Mucosa of stomach (tissue), 1 donor: ENCODE results near the gene GRM7.

Source experiments
- H3K27me3 ChIP-seq: one replicate; pipeline ENCODE4 v1.7.0; 2013; ENCODE audit warnings: mild to moderate bottlenecking, low read length; ENCODE audit not compliant: control insufficient read depth, insufficient read depth
- H3K36me3 ChIP-seq: one replicate; pipeline ENCODE4 v1.7.0; 2013; ENCODE audit warnings: low read length; ENCODE audit not compliant: control insufficient read depth, insufficient read depth
- H3K4me1 ChIP-seq: one replicate; pipeline ENCODE4 v1.7.0; 2013; ENCODE audit warnings: mild to moderate bottlenecking, low read length; ENCODE audit not compliant: control insufficient read depth, insufficient read depth
- H3K4me3 ChIP-seq: one replicate; pipeline ENCODE4 v1.7.0; 2013; ENCODE audit warnings: low read length
- H3K9ac ChIP-seq: one replicate; pipeline ENCODE4 v1.7.0; 2013; ENCODE audit warnings: mild to moderate bottlenecking, low read length, moderate library complexity
- H3K9me3 ChIP-seq: one replicate; pipeline ENCODE4 v1.7.0; 2013; ENCODE audit warnings: mild to moderate bottlenecking, low read length, moderate library complexity; ENCODE audit not compliant: control insufficient read depth
- donor health status: Pancreatic carcinoma.

The GRM7 gene

GRCh38 chr3:7075901-7076300, 215.0 kb downstream of the GRM7 start:
- no peaks in the 10 kb centered on the region for H3K4me1 ChIP-seq

GRCh38 chr3:7082244-7082643, 221.3 kb downstream of the GRM7 start:
- Histone ChIP-seq H3K9me3 (no peaks in the 10 kb centered on the region), H3K4me1 (no peaks in the 10 kb centered on the region), H3K9ac (no peak overlapping the region), H3K36me3 (no peaks in the 10 kb centered on the region), H3K4me3 (no peak overlapping the region), H3K27me3 (no peaks in the 10 kb centered on the region)

More at GRCh38 chr3:7075901-7076300, 215.0 kb downstream of the GRM7 start:
- Histone ChIP-seq H3K4me3 (no peak overlapping the region), H3K9me3 (no peaks in the 10 kb centered on the region), H3K9ac (no peak overlapping the region), H3K36me3 (no peaks in the 10 kb centered on the region), H3K27me3 (no peaks in the 10 kb centered on the region)

- H3K9me3 ChIP-seq: no peaks in the 10 kb centered on the region
- H3K4me1 ChIP-seq: no peaks in the 10 kb centered on the region
- no peaks in the 10 kb centered on the region for H3K36me3 ChIP-seq
- no peak overlapping the region for H3K9ac ChIP-seq
- no peaks in the 10 kb centered on the region for H3K27me3 ChIP-seq
- no peak overlapping the region for H3K4me3 ChIP-seq
Observed at GRCh38 chr3:7086417-7086816, 225.5 kb downstream of the GRM7 start.

GRCh38 chr3:7095116-7095515, 234.2 kb downstream of the GRM7 start:
- no peak overlapping the region for H3K4me3 ChIP-seq
- H3K9me3 ChIP-seq: no peaks in the 10 kb centered on the region
- H3K9ac ChIP-seq: no peak overlapping the region
- no peaks in the 10 kb centered on the region for H3K27me3 ChIP-seq
- no peaks in the 10 kb centered on the region for H3K36me3 ChIP-seq
- peaks cover 5% of the 10 kb centered on the region for H3K4me1 ChIP-seq

GRCh38 chr3:7100136-7100535, 239.2 kb downstream of the GRM7 start:
- Histone ChIP-seq H3K36me3 (no peaks in the 10 kb centered on the region), H3K9me3 (no peaks in the 10 kb centered on the region), H3K4me3 (no peak overlapping the region), H3K9ac (no peak overlapping the region), H3K4me1 (peaks cover 3% of the 10 kb centered on the region), H3K27me3 (no peaks in the 10 kb centered on the region)

- H3K9ac ChIP-seq: no peak overlapping the region
- H3K4me3 ChIP-seq: no peak overlapping the region
- no peaks in the 10 kb centered on the region for H3K27me3 ChIP-seq
- no peaks in the 10 kb centered on the region for H3K9me3 ChIP-seq
- H3K36me3 ChIP-seq: no peaks in the 10 kb centered on the region
- H3K4me1 ChIP-seq: no peaks in the 10 kb centered on the region
Observed at GRCh38 chr3:7106635-7107034, 245.7 kb downstream of the GRM7 start.

GRCh38 chr3:7112523-7113056, 251.7 kb downstream of the GRM7 start:
- no peak overlapping the region for H3K4me3 ChIP-seq
- no peaks in the 10 kb centered on the region for H3K9me3 ChIP-seq
- no peaks in the 10 kb centered on the region for H3K27me3 ChIP-seq
- no peaks in the 10 kb centered on the region for H3K4me1 ChIP-seq
- H3K36me3 ChIP-seq: no peaks in the 10 kb centered on the region
- H3K9ac ChIP-seq: no peak overlapping the region

GRCh38 chr3:7144697-7145308, 283.9 kb downstream of the GRM7 start:
- Histone ChIP-seq H3K4me3 (no peak overlapping the region), H3K9me3 (no peaks in the 10 kb centered on the region), H3K4me1 (no peaks in the 10 kb centered on the region), H3K27me3 (no peaks in the 10 kb centered on the region), H3K36me3 (no peaks in the 10 kb centered on the region), H3K9ac (no peak overlapping the region)

- no peak overlapping the region for H3K9ac ChIP-seq
- H3K4me1 ChIP-seq: no peaks in the 10 kb centered on the region
- no peak overlapping the region for H3K4me3 ChIP-seq
- H3K36me3 ChIP-seq: no peaks in the 10 kb centered on the region
- no peaks in the 10 kb centered on the region for H3K9me3 ChIP-seq
- H3K27me3 ChIP-seq: no peaks in the 10 kb centered on the region
Observed at GRCh38 chr3:7146529-7146928, 285.6 kb downstream of the GRM7 start.

GRCh38 chr3:7158516-7158915, 297.6 kb downstream of the GRM7 start:
- Histone ChIP-seq H3K4me3 (no peak overlapping the region), H3K4me1 (no peaks in the 10 kb centered on the region), H3K9me3 (no peaks in the 10 kb centered on the region), H3K36me3 (no peaks in the 10 kb centered on the region), H3K27me3 (no peaks in the 10 kb centered on the region), H3K9ac (no peak overlapping the region)

- Histone ChIP-seq H3K4me1 (no peaks in the 10 kb centered on the region), H3K9me3 (no peaks in the 10 kb centered on the region), H3K36me3 (no peaks in the 10 kb centered on the region), H3K9ac (no peak overlapping the region), H3K27me3 (no peaks in the 10 kb centered on the region), H3K4me3 (no peak overlapping the region)
Observed at GRCh38 chr3:7160689-7161088, 299.8 kb downstream of the GRM7 start.

- no peaks in the 10 kb centered on the region for H3K36me3 ChIP-seq
- H3K4me1 ChIP-seq: no peaks in the 10 kb centered on the region
- no peak overlapping the region for H3K9ac ChIP-seq
- H3K4me3 ChIP-seq: no peak overlapping the region
- H3K9me3 ChIP-seq: no peaks in the 10 kb centered on the region
- H3K27me3 ChIP-seq: no peaks in the 10 kb centered on the region
Observed at GRCh38 chr3:7166460-7166859, 305.5 kb downstream of the GRM7 start.

- no peak overlapping the region for H3K4me3 ChIP-seq
- no peak overlapping the region for H3K9ac ChIP-seq
- H3K36me3 ChIP-seq: no peaks in the 10 kb centered on the region
- no peaks in the 10 kb centered on the region for H3K9me3 ChIP-seq
- no peaks in the 10 kb centered on the region for H3K4me1 ChIP-seq
- no peaks in the 10 kb centered on the region for H3K27me3 ChIP-seq
Observed at GRCh38 chr3:7171493-7171892, 310.6 kb downstream of the GRM7 start.
